ENCODE results near the gene CDH4. TPM values are rescaled to one million over a fixed set of nuclear protein-coding genes. Genes with fewer than 3 reads are reported as not detected.

Gene CDH4
- total RNA-seq, 1 donor from 2014 or later: 2.2 TPM

DNA sequence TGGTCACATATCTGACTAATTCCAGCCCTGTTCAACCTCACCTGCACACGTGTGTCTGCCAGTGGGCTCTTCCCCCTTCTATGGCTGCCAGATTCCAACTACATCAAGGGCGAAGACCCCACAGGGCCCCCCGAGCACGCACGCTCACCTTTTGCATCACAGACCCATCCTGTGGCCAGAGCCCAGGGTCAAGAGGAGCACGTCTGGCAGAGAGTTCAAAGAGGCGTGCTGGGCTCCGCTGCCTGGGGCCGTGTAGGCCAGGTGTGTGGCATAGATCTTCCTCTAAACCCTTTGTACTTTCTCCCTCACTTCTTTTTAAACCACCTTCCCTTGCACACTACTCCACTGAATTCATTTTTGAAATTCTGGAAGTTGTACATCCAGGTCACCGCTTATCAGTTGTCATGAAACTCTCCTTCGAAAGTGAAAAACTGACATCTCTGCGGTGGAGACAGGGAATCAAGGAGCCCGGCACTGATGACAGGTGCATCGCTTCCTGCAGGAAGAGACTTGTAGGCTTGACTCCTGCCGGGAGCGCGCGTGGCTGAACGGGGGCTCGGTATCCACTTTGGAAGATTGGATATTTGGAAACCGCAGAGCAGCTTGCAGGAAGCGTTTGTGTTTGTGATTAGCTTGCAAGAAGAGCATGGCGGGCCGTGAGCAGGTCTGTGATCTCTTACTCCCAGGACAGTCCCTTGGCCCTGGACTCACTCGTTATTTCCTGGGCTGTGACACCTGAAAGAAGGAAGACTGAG lies 397.2 kb downstream of the CDH4 start:
- no peak for DNase-seq (ENCODE audit: low spot score)
- intact Hi-C loops (cut with DNase I): no loop called here
- no peak for ATAC-seq

DNA sequence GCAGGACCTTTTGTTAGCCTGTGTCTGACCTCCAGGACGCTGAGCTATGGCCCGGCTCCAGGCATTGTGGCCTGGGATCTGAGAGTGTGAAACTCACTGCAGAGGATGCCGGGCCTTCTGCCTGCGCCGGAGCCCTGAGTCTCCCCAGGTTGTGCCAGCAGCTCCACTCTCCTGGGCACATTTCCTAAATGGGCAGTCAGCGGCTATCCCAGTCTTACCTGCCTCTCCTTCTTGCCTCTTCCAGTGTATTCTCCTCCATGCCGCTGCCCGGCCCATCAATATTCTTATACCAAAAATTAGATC lies 397.8 kb downstream of the CDH4 start:
- DNase-seq (ENCODE audit: low spot score): no peak
- no peak for ATAC-seq
- intact Hi-C loops (cut with DNase I): no loop called here

DNA sequence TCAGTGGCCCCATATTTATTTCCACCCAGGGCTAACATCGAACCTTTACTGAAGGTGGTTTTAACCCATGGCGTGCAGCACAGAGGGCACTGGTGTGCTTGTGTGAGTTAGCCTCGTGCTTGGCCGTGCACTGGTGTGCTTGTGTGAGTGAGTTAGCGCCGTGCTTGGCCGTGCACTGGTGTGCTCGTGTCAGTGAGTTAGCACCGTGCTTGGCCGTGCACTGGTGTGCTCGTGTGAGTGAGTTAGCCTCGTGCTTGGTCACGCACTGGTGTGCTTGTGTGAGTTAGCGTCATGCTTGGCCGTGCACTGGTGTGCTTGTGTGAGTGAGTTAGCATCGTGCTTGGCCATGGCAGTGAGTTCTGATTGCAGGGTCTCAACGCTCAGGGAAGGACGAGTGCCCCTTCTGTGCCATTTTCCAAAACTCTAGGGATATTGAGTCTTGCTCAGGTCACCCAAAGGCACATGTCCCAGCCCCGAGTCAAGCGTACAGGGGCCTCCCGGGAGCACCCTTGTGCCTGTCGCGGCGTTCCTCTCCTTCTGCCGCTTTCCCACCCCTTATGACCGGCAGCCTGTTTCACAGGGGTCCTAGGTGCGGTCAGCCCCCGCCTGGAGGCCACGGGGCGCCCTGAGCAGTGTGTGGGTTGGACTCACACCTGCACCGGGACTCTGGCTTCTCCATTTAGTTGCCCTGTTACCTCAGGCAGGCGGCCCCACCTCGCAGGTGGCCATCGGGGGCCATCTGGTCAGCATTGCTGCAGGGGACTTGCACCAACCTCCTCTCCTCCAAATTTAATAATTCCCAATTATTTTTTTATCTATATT lies 399.1 kb downstream of the CDH4 start:
- intact Hi-C loops (cut with DNase I): no loop called here
- no peak for ATAC-seq
- no peak for DNase-seq (ENCODE audit: low spot score)

DNA sequence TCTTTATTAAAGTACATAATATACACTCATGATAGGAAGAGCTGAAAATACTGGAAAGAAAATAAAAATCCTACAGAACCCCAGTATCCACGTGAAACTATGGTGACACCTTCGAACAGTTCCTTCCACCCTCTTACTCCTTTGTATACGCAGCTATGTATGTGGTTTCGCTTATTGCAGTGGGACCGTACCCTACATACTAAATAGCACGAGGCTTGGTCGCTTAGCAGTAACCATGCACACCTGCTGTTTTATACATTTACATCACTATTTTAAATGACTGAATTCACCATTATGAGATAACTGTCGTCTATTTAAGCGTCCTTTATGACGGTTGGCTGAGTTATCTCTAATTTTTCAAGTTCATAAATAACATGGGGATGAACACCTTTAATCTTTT lies 400.1 kb downstream of the CDH4 start:
- ATAC-seq: no peak
- intact Hi-C loops (cut with DNase I): no loop called here

DNA sequence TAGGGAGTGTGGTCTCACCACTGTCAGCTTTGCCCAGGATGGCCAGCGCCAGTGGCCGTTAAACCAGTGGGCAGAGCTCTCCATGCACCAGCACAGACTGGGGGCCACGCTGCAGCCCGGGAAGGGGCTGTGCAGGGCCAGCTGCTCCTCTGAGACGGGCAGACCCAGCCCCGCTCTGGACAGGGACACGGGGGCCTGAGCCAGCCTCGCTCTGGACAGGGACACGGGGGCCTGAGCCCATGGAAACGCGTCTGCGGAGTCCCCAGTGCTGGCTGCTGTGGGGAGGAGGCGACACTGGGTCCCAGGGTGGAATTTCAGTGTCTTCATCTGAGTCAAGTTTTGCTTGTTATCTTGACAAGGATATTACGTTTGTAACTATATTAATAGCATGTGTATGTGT lies 402.7 kb downstream of the CDH4 start:
- DNase-seq (ENCODE audit: low spot score) (no peak), ATAC-seq (no peak)
- intact Hi-C loops (cut with DNase I): no loop called here

More for the DNA sequence above, 400.1 kb downstream of the CDH4 start:
- no peak for DNase-seq (ENCODE audit: low spot score)

DNA sequence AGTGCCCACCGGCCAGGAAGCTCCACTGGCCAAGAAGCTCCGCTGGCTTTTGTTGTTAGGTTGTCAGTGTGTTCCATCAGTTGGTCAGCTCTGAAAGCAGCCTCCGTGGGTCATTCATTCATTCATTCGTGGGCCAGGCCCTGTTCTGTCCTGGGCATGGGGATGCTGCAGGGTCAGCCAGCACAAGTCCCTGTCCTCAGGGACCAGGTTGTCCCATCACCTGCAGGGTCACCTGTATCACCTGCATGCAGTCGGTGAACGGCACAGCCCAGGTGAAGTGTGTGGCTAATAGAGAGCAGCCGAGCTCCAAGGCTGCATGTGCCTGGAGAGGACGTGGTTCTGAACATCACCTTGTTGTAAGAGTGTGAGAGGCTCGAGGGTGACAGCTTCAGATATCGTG lies 403.5 kb downstream of the CDH4 start:
- ATAC-seq (no peak), DNase-seq (ENCODE audit: low spot score) (no peak)
- intact Hi-C loops (cut with DNase I): no loop called here

DNA sequence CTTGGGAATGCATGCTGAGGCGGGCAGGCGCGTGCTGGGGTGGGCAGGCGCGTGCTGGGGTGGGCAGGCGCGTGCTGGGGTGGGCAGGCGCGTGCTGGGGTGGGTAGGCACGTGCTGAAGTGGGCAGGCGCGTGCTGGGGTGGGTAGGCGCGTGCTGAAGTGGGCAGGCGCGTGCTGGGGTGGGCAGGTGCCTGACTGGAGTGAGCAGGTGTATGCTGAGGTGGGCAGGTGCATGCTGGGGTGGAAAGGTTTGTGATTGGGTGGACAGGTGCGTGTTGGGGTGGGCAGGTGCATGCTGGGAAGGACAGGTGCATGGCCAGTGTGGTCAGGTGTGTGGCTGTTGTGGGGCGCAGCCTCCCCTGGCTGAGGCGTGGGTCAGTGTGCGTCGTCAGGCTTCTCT lies 404.1 kb downstream of the CDH4 start:
- DNase-seq (ENCODE audit: low spot score) (no peak), ATAC-seq (no peak)
- intact Hi-C loops (cut with DNase I): no loop called here

DNA sequence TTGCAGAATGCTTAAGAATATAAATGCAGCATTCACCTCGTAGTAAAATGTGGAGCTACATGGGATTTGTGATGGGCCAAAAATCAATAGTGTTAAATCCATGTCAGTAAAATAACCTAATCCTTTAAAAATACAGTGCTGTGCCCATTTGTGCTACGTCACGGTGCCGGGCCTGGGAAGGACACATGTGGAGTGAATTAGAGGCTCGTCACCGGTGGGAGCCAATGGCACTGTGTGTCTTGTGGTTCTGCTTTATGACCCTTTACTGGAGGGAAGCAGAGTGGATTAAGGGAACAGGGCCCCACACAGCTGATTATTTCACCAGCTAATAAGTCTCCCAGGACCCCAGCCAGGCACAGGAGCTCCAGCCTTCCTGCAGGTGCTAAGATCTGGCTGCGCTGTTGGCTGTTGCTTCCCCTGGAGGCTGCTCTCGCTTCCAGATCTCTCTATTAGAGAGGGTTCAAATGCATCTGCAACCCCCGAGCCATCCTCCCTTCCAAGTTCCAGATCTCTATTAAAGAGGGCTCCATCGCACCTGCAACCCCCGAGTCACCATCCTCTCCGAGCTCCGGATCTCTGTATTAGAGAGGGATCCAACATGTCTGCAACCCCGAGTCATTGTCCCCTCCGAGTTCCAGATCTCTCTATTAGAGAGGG lies 405.8 kb downstream of the CDH4 start:
- ATAC-seq (no peak), DNase-seq (ENCODE audit: low spot score) (no peak)
- intact Hi-C loops (cut with DNase I): no loop called here

DNA sequence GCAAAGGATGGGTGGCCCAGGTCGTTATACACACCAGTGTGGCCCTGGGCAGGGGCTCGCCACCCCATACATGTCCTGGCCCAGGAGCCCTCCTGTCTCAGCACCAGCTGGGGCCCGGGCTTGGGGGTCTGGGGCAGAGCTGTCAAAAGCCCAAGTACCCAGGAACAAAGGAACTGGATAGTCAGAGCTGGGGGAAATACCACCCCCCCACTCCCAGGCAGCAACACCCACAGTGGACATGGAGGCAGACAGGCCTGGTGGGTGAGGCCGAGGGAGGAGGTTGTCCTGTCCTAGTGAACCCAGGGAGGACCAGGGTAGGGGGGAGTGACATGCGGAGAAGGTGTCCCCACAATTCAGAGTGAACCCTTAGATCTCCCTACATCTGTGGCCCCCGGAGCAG lies 406.5 kb downstream of the CDH4 start:
- DNase-seq (ENCODE audit: low spot score) (no peak), ATAC-seq (no peak)
- intact Hi-C loops (cut with DNase I): no loop called here

DNA sequence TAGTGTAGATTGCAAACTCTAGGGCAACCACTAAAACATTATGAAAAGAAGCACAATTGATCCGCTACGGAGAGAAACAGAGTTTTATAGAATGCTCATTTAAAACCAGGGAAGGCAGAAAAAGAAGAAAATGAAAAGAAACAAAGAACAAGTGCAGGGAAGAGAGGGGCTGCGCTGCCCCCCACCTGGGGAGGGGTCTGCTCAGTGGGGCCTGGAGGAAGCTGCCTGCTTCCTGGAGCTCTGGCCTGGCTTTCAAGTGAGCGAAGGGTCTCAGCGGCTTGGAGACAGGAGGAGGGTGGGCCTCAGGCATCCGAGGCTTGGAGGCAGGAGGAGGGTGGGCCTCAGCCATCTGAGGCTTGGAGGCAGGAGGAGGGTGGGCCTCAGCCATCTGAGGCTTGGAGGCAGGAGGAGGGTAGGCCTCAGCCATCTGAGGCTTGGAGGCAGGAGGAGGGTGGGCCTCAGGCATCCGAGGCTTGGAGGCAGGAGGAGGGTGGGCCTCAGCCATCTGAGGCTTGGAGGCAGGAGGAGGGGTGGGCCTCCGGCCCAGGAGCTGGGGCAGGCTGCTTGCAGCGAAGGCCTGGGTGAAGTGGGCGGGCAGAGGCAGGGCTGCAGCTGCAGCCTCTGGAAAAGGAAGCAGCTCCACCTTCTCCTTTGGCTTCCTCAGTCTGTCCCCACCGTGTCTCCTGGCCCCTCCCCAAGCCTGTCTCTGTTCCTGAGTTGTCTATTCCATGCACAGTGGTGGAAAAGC lies 407.4 kb downstream of the CDH4 start:
- ATAC-seq (no peak), DNase-seq (ENCODE audit: low spot score) (no peak)
- intact Hi-C loops (cut with DNase I): no loop called here

DNA sequence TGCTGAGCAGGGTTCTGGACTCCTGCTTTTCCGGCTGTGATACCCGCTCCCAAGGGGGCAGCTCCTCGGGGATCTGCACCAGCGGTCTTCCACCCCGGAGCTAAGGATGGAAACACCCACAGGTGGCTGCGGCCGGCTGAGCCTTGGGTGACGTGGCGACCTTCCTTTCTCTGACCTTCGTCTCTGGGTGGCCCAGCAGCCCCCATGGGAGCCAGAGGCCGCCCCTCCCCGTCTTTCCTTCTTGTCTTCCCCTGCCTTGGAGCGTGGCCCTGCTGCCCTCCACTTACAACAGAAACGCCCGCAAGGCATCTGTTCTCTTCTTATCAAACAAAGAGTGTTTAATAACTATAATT lies 407.9 kb downstream of the CDH4 start:
- ATAC-seq (no peak), DNase-seq (ENCODE audit: low spot score) (no peak)
- intact Hi-C loops (cut with DNase I): no loop called here

DNA sequence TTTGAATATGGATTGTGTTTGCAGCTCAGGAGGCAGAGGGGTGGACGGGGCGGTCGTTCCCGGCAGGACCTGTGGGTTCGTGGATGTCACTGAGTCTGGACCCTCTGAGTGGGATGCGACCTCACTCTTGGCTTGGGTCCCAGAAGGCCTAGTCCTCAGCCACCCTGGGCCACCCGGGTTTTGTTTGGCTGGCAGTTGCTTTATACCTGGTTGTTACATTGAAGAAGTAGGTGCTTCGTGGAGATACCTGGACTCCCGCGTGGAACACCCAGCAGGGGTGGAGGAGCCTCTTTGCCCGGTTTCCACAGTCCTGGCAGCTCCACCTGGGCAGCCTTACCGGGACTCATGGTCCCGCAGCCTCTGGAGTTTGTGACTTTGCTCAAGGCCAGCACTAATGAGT lies 408.5 kb downstream of the CDH4 start:
- ATAC-seq: no peak
- no peak for DNase-seq (ENCODE audit: low spot score)
- intact Hi-C loops (cut with DNase I): no loop called here

DNA sequence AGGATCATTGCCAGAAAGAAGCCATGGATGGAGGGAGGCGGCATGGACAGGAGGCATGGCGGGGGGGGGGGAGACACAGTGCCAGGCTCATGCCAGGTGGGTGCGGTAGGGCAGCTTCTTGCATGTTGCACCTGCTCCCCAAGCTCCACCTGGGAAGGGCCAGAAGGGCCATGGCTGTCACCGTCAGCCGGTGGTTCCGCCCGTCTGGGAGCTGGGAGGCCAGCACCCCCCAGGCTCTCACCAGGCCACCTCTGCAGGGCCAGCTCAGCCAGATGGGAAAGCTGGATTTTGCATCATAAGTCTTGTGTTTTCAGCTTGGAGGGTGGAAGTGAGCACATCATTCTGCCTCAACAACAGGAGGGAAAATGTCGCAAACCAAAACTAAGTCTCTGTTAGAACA lies 409.0 kb downstream of the CDH4 start:
- intact Hi-C loops (cut with DNase I): no loop called here
- DNase-seq (ENCODE audit: low spot score) (no peak), ATAC-seq (no peak)

DNA sequence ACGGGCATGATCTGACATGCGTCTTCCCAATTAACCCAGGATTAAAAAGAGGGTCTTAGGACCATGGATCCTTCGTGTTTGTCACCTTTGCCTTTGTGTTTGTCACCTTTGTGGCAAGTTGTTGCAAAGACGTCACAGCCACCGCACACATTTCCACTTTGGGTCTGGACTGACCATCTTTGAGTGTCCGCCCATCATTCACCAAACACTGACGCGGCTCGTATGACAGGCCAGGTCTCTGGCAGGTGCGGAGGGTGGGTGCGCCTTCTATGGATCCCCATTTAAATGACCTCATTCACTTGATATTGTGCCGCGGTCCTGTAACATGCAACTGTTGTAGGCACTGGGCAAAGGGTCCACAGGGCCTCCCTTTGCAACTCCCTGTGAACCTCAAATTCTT lies 409.5 kb downstream of the CDH4 start:
- DNase-seq (ENCODE audit: low spot score): no peak
- intact Hi-C loops (cut with DNase I): no loop called here
- no peak for ATAC-seq

DNA sequence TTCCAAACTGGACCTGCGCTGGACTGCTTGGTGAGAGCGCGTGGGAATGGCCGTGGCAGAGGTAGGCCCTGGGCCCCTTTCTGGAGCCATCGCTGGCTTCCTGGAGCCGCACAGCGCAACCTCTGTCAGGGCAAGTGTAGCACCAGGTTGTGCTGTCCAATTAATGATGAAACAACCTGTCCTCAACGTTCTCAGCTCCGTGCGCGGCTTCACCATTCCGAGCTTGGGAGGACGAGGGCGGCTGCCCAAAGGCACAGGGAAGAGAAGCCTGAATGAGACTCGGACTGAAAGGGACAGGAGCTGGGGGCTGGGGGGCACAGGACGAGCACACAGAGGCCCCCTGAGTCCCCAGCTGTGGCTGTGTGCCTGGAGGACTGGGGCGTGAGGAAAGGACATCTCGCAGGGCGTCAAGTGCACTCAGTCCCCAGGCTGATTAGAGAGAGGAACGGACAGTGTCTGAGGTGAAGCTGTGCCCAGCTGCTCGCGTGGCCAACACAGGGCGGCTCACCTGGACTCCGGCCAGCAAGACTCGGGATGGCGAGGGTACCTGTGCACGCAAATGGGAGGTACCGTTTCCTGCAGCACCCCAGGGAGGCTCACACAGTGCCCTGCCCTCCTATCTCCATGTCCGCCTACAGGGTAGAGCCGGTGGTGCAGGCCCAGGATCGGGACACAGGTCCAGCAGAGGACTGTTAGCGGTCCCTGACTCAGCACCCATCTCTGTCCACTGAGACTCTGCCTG lies 410.3 kb downstream of the CDH4 start:
- intact Hi-C loops (cut with DNase I): no loop called here
- ATAC-seq: no peak

DNA sequence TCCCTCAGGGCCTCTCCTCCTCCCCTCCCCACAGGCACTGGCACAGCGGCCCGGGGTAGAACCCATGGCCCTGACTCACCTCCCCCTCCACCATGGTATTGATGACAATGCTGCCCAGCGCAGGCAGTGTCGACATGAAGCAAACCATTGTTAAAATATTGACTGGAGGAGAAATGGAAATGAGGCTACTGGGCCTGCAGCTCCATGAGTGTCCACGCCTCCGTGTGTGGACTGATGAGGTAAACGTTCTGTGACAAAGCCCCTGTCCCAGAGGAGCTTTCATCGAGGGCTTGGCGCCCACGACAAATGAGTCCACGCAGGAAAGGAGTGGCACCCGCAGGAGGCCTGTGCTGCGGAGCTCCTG lies 410.9 kb downstream of the CDH4 start:
- ATAC-seq: no peak
- intact Hi-C loops (cut with DNase I): no loop called here
- DNase-seq (ENCODE audit: low spot score): no peak

More for the DNA sequence above, 410.3 kb downstream of the CDH4 start:
- DNase-seq (ENCODE audit: low spot score): no peak

DNA sequence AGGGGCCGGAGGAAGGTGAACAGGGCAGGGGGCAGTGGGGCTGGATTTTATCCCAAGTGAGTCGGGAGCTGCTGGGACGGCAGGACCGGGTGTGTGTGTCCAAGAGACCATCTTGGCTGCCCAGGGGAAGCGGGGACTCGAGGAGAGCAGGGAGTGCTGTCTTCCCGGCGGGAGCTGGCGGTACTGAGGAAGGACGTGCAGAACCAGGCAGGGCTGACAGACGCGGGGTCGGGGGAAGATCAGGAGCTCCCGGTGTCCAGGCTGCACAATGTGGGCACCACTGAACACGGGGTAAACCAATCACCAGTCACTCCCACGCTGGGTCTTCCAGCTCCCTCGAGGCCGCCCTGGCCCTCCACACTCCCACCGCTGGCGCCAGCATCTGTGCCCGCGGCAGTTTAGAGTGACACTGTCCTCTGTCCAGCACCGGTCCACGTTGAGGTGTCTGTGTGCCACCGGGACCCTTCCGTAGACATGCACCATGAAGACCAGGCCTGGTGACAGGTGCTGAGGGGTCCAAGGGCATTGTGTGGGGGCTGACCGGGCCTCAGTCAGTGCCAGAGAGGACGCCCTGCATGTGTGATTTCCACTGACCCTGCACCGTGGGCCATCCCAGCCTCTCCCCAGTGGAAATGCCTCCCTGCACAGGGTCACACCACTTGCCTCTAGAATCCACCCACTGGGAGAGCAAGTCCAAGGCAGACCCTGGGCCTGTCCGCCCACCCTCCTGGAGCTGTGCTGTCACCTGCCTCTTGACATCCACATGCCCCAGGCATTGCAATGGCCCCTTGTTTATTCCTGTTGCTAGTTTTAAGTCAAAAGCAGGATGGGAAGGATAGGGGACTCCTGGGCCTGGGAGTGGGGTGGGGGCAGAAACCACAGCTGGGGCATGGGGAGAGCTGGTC lies 411.7 kb downstream of the CDH4 start:
- no peak for DNase-seq (ENCODE audit: low spot score)
- ATAC-seq: no peak
- intact Hi-C loops (cut with DNase I): no loop called here
